ENCODE measurements around the gene MAP7.

DNA sequence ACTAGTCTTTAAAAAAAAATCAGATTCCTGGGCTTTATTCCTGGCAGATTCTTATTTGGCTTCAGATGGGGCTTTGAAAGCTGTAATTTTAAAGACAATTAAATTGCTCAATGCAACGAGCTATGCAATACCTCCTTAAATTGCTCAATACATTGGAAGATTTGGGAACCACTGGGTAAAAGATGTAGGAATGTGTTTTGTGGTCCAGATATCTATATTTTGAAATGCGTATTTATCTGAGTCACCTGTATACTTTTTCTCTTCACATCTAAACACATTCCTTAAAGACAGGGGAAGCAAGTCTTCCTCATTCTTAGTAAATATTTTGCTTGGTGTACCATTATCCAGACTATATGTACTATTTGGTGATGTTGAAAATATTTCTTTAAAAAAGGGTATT is 29.6 kb upstream of the MAP7 start:
- TF ChIP-seq, protein P1, sequence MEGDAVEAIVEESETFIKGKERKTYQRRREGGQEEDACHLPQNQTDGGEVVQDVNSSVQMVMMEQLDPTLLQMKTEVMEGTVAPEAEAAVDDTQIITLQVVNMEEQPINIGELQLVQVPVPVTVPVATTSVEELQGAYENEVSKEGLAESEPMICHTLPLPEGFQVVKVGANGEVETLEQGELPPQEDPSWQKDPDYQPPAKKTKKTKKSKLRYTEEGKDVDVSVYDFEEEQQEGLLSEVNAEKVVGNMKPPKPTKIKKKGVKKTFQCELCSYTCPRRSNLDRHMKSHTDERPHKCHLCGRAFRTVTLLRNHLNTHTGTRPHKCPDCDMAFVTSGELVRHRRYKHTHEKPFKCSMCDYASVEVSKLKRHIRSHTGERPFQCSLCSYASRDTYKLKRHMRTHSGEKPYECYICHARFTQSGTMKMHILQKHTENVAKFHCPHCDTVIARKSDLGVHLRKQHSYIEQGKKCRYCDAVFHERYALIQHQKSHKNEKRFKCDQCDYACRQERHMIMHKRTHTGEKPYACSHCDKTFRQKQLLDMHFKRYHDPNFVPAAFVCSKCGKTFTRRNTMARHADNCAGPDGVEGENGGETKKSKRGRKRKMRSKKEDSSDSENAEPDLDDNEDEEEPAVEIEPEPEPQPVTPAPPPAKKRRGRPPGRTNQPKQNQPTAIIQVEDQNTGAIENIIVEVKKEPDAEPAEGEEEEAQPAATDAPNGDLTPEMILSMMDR (IDR thresholded peaks at IDR 0.05), result no peak
- TF ChIP-seq POLR2A (IDR thresholded peaks at IDR 0.05), result no peak
- TF ChIP-seq EP300 (IDR thresholded peaks at IDR 0.05), result no peak
